ENCODE results near the gene TNFAIP2. TPM values are rescaled to one million over a fixed set of nuclear protein-coding genes. Genes with fewer than 3 reads are reported as not detected.

TNFAIP2 gene
- total RNA-seq, 3 donors from 2014 or later, result 43.6 to 76.5 (median 60.0) TPM

Other genes with a start within 250 kb of the TNFAIP2 start
- under 1 TPM; 0.16 to 0.88 (median 0.66) TPM for gene AMN, start 200.8 kb upstream of the TNFAIP2 start, total RNA-seq
- 100 to 1,000 TPM in 1 of 3 donors, 10 to 100 TPM in 2; 64.0 to 110 (median 98.0) TPM for gene CDC42BPB, start 65.9 kb upstream of the TNFAIP2 start, total RNA-seq
- not detected for gene LBHD2, start 39.3 kb upstream of the TNFAIP2 start, total RNA-seq
- gene EXOC3L4, start 28.7 kb upstream of the TNFAIP2 start, total RNA-seq, result 1 to 10 TPM in 1 of 3 donors, under 1 TPM in 1, not detected in 1; 0.66 to 1.0 TPM
- gene EIF5, start 210.8 kb downstream of the TNFAIP2 start, total RNA-seq, result 100 to 1,000 TPM; 143 to 254 (median 150) TPM

Measured in breast epithelium (tissue), 3 donors.